B cell (primary cell): ENCODE data around the gene ARHGAP26.

ENCODE experiments used
- EZH2 ChIP-seq: IDR thresholded peaks from 2 replicates; pipeline ENCODE4 v1.6.1; 2012; ENCODE audit warnings: borderline replicate concordance, low read depth, mild to moderate bottlenecking, moderate library complexity, low read length; ENCODE audit not compliant: insufficient read depth, poor library complexity, severe bottlenecking
- TF ChIP-seq, protein P1 (sequence below): fragments of 200-600 bp; IDR thresholded peaks from one replicate; pipeline ENCODE4 v1.8.0; 2022; ENCODE audit warnings: antibody characterized with exemption, mild to moderate bottlenecking

DNA sequence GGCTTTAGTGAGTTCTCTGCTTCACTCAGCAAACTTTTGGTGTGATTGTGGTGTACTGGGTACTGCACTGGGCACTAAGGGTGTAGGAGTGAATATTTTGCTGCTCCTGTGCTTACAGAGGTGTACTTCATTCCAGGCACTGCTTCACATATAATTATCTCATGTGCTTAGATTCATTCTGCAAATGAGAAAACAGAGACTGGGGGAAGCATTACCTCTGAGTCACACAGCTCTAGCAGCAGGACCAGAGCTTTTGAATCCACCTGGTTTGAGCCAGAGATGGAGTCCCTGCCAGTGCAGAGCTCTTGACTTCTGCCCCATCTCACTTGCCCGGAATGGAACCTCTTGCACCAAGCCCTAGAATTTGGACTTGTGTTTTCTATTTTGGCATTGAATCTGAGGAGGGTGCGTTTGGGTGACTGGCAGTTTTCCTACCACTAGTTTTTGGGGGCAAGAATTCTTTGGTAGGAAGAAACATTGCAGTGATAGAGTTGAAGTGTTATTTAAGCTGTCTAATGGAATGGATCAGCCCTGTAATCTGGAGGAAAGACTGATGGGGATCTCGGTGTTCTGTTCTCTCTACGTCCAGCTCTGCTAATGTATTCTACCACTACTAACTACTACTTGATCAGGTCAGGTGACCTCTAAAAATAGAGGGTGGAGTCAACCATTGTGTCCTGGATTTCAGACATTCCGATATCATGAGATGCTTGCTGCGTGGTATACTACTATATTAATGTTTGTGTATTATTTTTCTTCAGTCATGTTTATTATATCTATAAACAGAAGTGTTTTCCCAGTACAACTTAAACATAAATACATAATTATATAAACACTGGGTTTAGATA, 2.5 kb downstream of the ARHGAP26 start:
- TF ChIP-seq, protein P1, sequence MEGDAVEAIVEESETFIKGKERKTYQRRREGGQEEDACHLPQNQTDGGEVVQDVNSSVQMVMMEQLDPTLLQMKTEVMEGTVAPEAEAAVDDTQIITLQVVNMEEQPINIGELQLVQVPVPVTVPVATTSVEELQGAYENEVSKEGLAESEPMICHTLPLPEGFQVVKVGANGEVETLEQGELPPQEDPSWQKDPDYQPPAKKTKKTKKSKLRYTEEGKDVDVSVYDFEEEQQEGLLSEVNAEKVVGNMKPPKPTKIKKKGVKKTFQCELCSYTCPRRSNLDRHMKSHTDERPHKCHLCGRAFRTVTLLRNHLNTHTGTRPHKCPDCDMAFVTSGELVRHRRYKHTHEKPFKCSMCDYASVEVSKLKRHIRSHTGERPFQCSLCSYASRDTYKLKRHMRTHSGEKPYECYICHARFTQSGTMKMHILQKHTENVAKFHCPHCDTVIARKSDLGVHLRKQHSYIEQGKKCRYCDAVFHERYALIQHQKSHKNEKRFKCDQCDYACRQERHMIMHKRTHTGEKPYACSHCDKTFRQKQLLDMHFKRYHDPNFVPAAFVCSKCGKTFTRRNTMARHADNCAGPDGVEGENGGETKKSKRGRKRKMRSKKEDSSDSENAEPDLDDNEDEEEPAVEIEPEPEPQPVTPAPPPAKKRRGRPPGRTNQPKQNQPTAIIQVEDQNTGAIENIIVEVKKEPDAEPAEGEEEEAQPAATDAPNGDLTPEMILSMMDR = no peak
- no peak for TF ChIP-seq EZH2
